ENCODE data around the gene COL9A1.

GRCh38 chr6:70277470-70277869, 25.4 kb downstream of the COL9A1 start:
- TF ChIP-seq MAX (IDR thresholded peaks at IDR 0.05; ENCODE audit: low read depth): no peak
- no peak for TF ChIP-seq RAD21 (IDR thresholded peaks at IDR 0.05; ENCODE audit: low read length)
